BLaER1 (cell line): ENCODE data around the gene DEFB119.
"Not testable (repeated sequence)": the region's sequence is repeated elsewhere in the genome, so short reads cannot be mapped to it uniquely, and the experiment has no call there.

Source experiments
- H3K27ac ChIP-seq: shearing (Covaris generic); formaldehyde crosslinking; 2 replicates; pipeline ENCODE4 v1.8.1; 2022
- H3K27me3 ChIP-seq: shearing (Covaris generic); formaldehyde crosslinking; 2 replicates; pipeline ENCODE4 v1.8.1; 2022
- H3K36me3 ChIP-seq: shearing (Covaris generic); formaldehyde crosslinking; 2 replicates; pipeline ENCODE4 v1.8.1; 2022
- H3K4me1 ChIP-seq: shearing (Covaris generic); formaldehyde crosslinking; 2 replicates; pipeline ENCODE4 v1.8.1; 2022
- H3K4me2 ChIP-seq: shearing (Covaris generic); formaldehyde crosslinking; 2 replicates; pipeline ENCODE4 v1.8.1; 2022
- H3K4me3 ChIP-seq: shearing (Covaris generic); formaldehyde crosslinking; 2 replicates; pipeline ENCODE4 v1.8.1; 2022
- H3K9ac ChIP-seq: shearing (Covaris generic); formaldehyde crosslinking; 2 replicates; pipeline ENCODE4 v1.8.1; 2022
- H3K9me3 ChIP-seq: shearing (Covaris generic); formaldehyde crosslinking; 2 replicates; pipeline ENCODE4 v1.8.1; 2022
- H4K20me1 ChIP-seq: shearing (Covaris generic); formaldehyde crosslinking; 2 replicates; pipeline ENCODE4 v1.8.1; 2022
- Cebpa-rat ChIP-seq: shearing (Covaris generic); IDR thresholded peaks from 2 replicates; pipeline ENCODE4 v1.8.1; 2022

DEFB119 gene, protein sequence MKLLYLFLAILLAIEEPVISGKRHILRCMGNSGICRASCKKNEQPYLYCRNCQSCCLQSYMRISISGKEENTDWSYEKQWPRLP

DNA sequence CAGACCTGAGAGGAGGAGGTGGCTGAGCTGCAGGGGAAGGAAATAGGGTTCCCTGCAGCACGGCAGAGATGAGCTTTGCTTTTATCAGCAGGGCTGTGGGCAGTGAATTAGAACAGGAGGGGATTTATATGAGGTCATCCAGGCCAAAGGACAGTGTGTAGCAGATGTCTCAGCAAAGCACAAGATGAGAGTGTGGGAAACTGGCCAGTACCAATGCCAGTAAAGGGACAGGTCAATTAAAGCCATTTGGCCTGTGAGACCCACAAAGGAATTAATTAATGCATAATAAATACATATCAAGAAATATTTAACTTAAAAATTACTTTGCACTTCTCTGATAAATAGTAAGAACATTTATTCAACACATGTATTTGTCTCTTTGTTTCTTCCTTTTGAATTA is at the start of gene DEFB119:
DEFB119 (minus strand) TSS at position 101 of the 400 bp plus-strand sequence. CDS start 107 bp downstream, outside the sequence.
- no peak for TF ChIP-seq Cebpa-rat
- no peaks in the 10 kb centered on the region for H3K27me3 ChIP-seq
- H4K20me1 ChIP-seq = no peaks in the 10 kb centered on the region
- no peaks in the 10 kb centered on the region for H3K4me1 ChIP-seq
- no peaks in the 10 kb centered on the region for H3K9me3 ChIP-seq
- no peak within 1 kb of the TSS for H3K9ac ChIP-seq
- no peak within 1 kb of the TSS for H3K4me2 ChIP-seq
- no peaks in the 10 kb centered on the region for H3K36me3 ChIP-seq
- H3K27ac ChIP-seq = no peak within 1 kb of the TSS
- H3K4me3 ChIP-seq = no peak within 1 kb of the TSS

DNA sequence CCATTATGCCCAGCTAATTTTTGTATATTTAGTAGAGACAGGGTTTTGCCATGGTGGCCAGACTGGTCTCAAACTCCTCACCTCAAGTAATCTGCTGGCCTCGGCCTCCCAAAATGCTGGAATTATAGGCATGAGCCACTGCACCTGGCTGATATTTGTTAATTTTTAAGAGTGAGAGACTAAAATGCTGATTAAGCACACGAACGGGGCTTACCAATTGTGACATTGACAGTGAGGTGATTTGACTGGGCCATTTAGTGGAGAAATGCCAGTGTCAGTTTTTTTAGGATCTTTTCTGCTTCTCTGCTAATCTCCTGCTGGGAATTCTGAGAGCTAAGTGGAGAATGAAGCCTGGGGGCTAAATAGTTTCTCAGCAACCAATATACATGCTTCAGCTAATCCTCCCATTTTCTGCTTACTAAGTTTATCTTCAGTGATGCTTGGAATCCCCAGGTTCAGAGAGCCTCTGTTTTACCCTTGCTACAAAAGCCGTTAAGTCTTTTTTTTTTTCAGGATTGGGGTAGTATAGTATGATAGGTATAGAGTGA is 40.3 kb upstream of the DEFB119 start:
- H3K27ac ChIP-seq = no peak overlapping the region

GRCh38 chr20:31427576-31427975 is 37.2 kb upstream of the DEFB119 start:
- not testable (repeated sequence) for H3K27me3 ChIP-seq, H3K27ac ChIP-seq, H4K20me1 ChIP-seq, H3K9me3 ChIP-seq, H3K9ac ChIP-seq, H3K4me1 ChIP-seq, H3K4me2 ChIP-seq, H3K4me3 ChIP-seq, H3K36me3 ChIP-seq

More for the DNA sequence above, 40.3 kb upstream of the DEFB119 start:
- no peaks in the 10 kb centered on the region for H3K4me1 ChIP-seq
- H3K4me3 ChIP-seq = no peak overlapping the region
- no peaks in the 10 kb centered on the region for H3K36me3 ChIP-seq
- no peaks in the 10 kb centered on the region for H3K27me3 ChIP-seq
- H3K4me2 ChIP-seq = no peak overlapping the region
- H3K9me3 ChIP-seq = peaks cover 4% of the 10 kb centered on the region; the same call in 1 of the 2 replicates
- no peak for TF ChIP-seq Cebpa-rat
- no peaks in the 10 kb centered on the region for H4K20me1 ChIP-seq
- no peak overlapping the region for H3K9ac ChIP-seq

DNA sequence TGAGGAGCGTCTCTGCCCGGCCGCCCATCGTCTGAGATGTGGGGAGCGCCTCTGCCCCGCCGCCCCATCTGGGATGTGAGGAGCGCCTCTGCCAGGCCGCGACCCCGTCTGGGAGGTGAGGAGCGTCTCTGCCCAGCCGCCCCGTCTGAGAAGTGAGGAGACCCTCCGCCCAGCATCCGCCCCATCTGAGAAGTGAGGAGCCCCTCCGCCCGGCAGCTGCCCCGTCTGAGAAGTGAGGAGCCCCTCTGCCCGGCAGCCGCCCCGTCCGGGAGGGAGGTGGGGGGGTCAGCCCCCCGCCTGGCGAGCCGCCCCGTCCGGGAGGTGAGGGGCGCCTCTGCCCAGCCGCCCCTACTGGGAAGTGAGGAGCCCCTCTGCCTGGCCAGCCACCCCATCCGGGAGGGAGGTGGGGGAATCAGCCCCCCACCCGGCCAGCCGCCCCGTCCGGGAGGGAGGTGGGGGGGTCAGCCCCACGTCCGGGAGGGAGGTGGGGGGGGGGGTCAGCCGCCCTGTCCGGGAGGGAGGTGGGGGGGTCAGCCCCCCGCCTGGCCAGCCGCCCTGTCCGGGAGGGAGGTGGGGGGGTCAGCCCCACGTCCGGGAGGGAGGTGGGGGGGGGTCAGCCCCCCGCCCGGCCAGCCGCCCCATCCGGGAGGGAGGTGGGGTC is 36.6 kb upstream of the DEFB119 start:
- H3K9ac ChIP-seq, H3K9me3 ChIP-seq, H3K4me3 ChIP-seq, H4K20me1 ChIP-seq, H3K27ac ChIP-seq, H3K36me3 ChIP-seq, H3K4me2 ChIP-seq, H3K4me1 ChIP-seq, H3K27me3 ChIP-seq: not testable (repeated sequence)

DNA sequence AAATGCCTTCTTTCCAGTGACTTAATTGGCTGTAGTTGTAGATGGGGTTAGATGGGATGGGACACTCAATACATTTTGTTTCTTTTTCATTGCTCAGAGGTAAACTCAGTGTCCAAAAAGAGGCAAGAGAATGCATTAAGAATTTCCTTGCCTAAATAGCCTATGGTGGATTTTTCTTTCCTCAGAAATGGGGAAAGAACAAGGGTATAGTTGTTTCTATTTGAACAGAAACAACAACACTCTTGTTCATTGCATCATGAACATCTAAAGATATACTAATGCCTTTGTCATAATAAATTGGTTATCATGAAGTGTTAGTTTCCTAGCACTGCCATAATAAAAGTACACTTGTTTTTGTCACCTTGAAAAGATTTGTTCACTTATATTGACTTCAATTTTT is 35.4 kb upstream of the DEFB119 start:
- Histone ChIP-seq H3K27me3 (no peaks in the 10 kb centered on the region), H3K4me1 (no peaks in the 10 kb centered on the region), H3K36me3 (no peaks in the 10 kb centered on the region), H4K20me1 (no peaks in the 10 kb centered on the region), H3K9ac (no peak overlapping the region), H3K4me3 (no peak overlapping the region), H3K4me2 (no peak overlapping the region), H3K27ac (no peak overlapping the region), H3K9me3 (peaks cover 4% of the 10 kb centered on the region; the same call in 1 of the 2 replicates)
- no peak for TF ChIP-seq Cebpa-rat

- Histone ChIP-seq H3K27ac (no peak overlapping the region), H3K4me2 (no peak overlapping the region), H3K4me3 (no peak overlapping the region), H3K9ac (no peak overlapping the region), H3K27me3 (no peaks in the 10 kb centered on the region), H3K36me3 (no peaks in the 10 kb centered on the region), H4K20me1 (no peaks in the 10 kb centered on the region), H3K4me1 (no peaks in the 10 kb centered on the region), H3K9me3 (no peaks in the 10 kb centered on the region)
- no peak for TF ChIP-seq Cebpa-rat
Measured at GRCh38 chr20:31418307-31418706, 27.9 kb upstream of the DEFB119 start.

DNA sequence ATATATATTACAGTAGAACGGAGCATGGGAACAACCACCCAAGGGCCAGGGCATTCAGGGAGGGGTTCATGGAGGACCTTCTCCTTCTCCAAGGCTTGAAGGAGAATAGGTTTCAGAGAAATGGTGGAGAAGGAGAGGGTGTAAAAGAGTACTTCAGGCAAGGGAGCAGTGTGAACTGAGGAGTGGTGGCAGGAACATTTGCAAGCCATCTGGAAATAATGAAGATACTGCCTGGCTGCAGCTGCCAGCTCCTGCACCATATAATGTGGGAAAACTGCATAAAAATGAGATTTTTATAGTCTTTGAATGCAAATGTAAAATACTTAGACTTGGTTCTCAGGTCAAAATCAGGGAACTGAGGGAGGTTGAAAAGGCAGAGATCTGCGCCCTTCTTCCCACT is 25.3 kb upstream of the DEFB119 start:
- Histone ChIP-seq H3K9ac (no peak overlapping the region), H3K36me3 (no peaks in the 10 kb centered on the region), H3K27ac (no peak overlapping the region), H3K9me3 (no peaks in the 10 kb centered on the region), H3K4me1 (no peaks in the 10 kb centered on the region), H3K4me2 (no peak overlapping the region), H4K20me1 (no peaks in the 10 kb centered on the region), H3K27me3 (no peaks in the 10 kb centered on the region), H3K4me3 (no peak overlapping the region)
- TF ChIP-seq Cebpa-rat = no peak

DNA sequence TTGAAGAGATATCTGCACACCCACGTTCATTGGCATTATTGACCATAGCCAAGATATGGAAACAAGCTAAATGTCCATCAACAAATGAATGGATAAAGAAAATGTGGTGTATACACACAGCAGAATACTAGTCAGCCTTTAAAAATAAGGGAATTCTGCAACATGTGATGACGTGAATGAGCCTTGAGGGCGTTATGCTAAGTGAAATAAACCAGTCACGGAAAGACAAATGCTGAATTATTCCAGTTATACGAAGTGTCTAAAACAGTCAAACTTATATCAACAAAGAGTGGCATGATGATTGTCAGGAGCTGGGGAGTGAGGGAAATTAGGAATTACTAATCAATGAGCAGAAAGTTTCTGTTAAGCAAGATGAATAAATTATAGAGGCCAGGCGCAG is 24.0 kb upstream of the DEFB119 start:
- Histone ChIP-seq H3K9me3 (0 out of 2 replicates have a peak, but pooled peaks cover 4% of the 10 kb centered on the region), H3K4me3 (no peak overlapping the region), H3K27ac (no peak overlapping the region), H3K9ac (no peak overlapping the region), H4K20me1 (no peaks in the 10 kb centered on the region), H3K27me3 (no peaks in the 10 kb centered on the region), H3K36me3 (no peaks in the 10 kb centered on the region), H3K4me2 (no peak overlapping the region), H3K4me1 (no peaks in the 10 kb centered on the region)
- TF ChIP-seq Cebpa-rat = no peak

- Histone ChIP-seq H3K36me3 (no peaks in the 10 kb centered on the region), H3K4me2 (no peak overlapping the region), H3K4me3 (no peak overlapping the region), H3K27ac (no peak overlapping the region), H4K20me1 (no peaks in the 10 kb centered on the region), H3K9me3 (0 out of 2 replicates have a peak, but pooled peaks cover 5% of the 10 kb centered on the region), H3K4me1 (no peaks in the 10 kb centered on the region), H3K9ac (no peak overlapping the region), H3K27me3 (no peaks in the 10 kb centered on the region)
- no peak for TF ChIP-seq Cebpa-rat
Measured at GRCh38 chr20:31410011-31410410, 19.6 kb upstream of the DEFB119 start.

- Histone ChIP-seq H3K4me2 (no peak within 1 kb of the TSS), H4K20me1 (no peaks in the 10 kb centered on the region), H3K9ac (no peak within 1 kb of the TSS), H3K36me3 (no peaks in the 10 kb centered on the region), H3K27me3 (no peaks in the 10 kb centered on the region), H3K9me3 (0 out of 2 replicates have a peak, but pooled peaks cover 5% of the 10 kb centered on the region), H3K4me1 (no peaks in the 10 kb centered on the region), H3K27ac (no peak within 1 kb of the TSS), H3K4me3 (no peak within 1 kb of the TSS)
- TF ChIP-seq Cebpa-rat = no peak
Measured at GRCh38 chr20:31406115-31406514, 15.7 kb upstream of the DEFB119 start, which contains the start of gene DEFB121. Gene DEFB121, minus strand, starts transcription at chr20:31406215. Its CDS starts 63 bp downstream, at chr20:31406152.
